HG02840 (cell line): Measurements from ENCODE around the gene DYNC1H1.
"Not testable (repeated sequence)": the region's sequence is repeated elsewhere in the genome, so short reads cannot be mapped to it uniquely, and the experiment has no call there.

ENCODE experiments used
- ATAC-seq: cut with Tn5 transposase; IDR thresholded peaks from one replicate; pipeline ENCODE4 v1.9.1; 2021; ENCODE audit warnings: mild to moderate bottlenecking, moderate library complexity, moderate number of reproducible peaks; ENCODE audit not compliant: unreplicated experiment, low FRiP score

DYNC1H1 gene

GRCh38 chr14:101962503-101962874 lies 1.9 kb upstream of the DYNC1H1 start:
- no peak for ATAC-seq

- no peak for ATAC-seq
Observed at GRCh38 chr14:101963052-101963451, 1.3 kb upstream of the DYNC1H1 start.

- peak; percentile 3 for ATAC-seq
Observed at GRCh38 chr14:101963656-101964296, 597 bp upstream of the DYNC1H1 start.

DNA sequence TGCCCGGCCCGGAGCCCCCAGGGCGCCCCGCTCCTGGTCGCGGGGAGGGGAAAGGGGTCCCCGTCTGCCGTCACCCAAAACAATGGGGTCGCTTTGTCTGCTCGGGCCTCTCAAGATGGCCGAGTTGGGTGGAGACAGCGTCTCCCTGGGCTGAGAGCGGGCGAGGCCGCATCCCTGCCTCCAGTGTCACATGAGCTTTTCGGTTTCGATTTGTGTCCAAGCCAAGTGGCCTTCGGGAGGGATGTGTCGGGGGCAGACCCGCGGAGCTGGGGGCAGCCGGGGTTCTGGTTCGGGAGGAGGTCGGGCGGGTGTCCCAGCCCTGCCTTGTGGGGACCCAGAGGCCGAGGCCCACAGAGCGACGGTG lies 790 bp downstream of the DYNC1H1 start:
- peak; percentile 31 for ATAC-seq

GRCh38 chr14:101965770-101966722 lies 1.7 kb downstream of the DYNC1H1 start:
- no peak for ATAC-seq

- ATAC-seq: no peak
Observed at GRCh38 chr14:101966742-101967141, 2.4 kb downstream of the DYNC1H1 start.

- no peak for ATAC-seq
Observed at GRCh38 chr14:101968186-101968585, 3.8 kb downstream of the DYNC1H1 start.

- no peak for ATAC-seq
Observed at GRCh38 chr14:101969481-101969880, 5.1 kb downstream of the DYNC1H1 start.

DNA sequence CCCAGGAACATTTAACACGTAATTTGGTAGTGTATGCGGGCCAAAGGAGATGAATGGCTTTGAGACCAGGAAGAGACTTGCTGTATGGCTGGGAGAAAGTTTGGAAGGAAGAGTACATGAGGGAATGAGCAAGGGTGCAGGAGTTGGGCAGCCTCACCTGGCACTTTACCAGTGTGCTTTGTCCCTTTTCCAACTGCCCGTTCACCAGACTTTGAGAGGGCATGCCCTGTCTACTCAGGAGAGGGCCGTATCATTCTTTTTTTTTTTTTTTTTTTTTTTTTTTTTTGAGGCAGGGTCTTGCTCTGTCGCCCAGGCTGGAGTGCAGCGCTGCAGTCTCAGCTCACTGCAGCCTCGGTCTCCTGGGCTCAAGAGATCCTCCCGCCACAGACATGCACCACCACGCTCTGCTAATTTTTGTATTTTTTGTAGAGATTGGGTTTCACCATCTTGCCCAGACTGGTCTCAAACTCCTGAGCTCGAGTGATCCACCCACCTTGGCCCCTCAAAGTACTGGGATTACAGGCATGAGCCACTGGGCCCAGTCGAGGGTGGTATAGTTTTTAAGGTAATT lies 6.5 kb downstream of the DYNC1H1 start:
- ATAC-seq: no peak

GRCh38 chr14:101971458-101971857 lies 7.1 kb downstream of the DYNC1H1 start:
- ATAC-seq: not testable (repeated sequence)

GRCh38 chr14:101972126-101972866 lies 7.9 kb downstream of the DYNC1H1 start:
- no peak for ATAC-seq

- no peak for ATAC-seq
Observed at GRCh38 chr14:101973356-101973755, 9.0 kb downstream of the DYNC1H1 start.

- no peak for ATAC-seq
Observed at GRCh38 chr14:101975231-101975630, 10.9 kb downstream of the DYNC1H1 start.

GRCh38 chr14:101977311-101978071 lies 13.1 kb downstream of the DYNC1H1 start:
- ATAC-seq: no peak

GRCh38 chr14:101979666-101980065 lies 15.3 kb downstream of the DYNC1H1 start:
- ATAC-seq: no peak

DNA sequence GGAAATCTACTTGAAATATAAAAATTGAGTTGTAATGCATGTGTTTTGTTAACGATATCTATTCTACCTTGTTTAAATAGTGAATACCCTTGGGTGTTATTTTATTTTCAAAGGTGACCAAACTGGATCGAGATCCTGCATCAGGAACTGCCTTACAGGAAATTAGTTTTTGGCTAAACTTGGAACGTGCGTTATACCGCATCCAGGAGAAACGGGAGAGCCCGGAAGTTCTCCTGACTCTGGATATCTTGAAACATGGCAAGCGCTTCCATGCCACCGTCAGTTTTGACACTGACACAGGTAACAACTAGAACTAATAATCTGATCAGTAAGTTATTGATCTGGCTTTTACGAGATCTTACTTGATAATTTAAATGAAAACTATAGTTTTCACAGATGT lies 15.9 kb downstream of the DYNC1H1 start:
- ATAC-seq: no peak

DNA sequence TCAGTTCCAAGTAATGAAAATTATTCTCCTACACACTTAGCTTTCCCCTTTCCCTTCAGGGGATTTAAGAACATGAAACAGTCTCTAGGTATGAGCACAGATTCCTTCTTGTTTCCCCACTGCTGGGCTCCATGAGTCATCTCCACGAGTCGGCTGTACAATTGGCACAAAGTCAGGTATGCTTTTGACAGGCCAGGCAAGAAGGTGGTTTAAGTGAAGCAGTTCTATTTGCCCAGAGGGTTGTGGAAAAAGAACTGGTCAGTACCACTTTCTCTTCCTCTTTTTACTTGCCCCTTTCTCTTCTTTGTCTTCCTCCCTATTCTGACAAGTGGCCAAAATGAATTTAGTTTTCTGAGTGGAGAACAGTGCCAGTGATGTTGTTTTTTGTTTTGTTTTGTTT lies 16.3 kb downstream of the DYNC1H1 start:
- ATAC-seq: no peak

- no peak for ATAC-seq
Observed at GRCh38 chr14:101982621-101983020, 18.2 kb downstream of the DYNC1H1 start.

DNA sequence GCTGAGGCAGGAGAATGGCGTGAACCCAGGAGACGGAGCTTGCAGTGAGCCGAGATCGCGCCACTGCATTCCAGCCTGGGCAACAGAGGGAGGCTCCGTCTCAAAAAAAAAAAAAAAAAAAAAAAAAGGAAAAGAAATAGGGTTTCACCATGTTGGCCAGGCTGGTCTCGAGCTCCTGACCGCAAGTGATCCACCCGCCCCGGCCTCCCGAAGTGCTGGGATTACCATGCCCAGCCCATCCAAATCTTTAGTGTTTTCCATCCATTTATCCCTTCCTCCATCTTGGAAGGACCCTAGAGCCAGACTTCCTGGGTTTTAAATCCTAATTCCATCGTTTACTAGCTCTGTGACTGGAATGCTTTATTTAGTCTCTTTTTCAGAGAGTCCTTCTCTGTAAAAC lies 20.5 kb downstream of the DYNC1H1 start:
- not testable (repeated sequence) for ATAC-seq

- no peak for ATAC-seq
Observed at GRCh38 chr14:101985957-101986356, 21.6 kb downstream of the DYNC1H1 start.
